Thyroid gland (tissue), 4 donors: ENCODE results near the gene EPC1. TPM values are rescaled to one million over a fixed set of nuclear protein-coding genes. Genes with fewer than 3 reads are reported as not detected.

Experiments used
- DNase-seq, 2 donors: peaks; one replicate each; pipeline ENCODE4 v3.0.0-alpha.2; 2019
- H3K27ac ChIP-seq, 3 donors: fragments of 200-600 bp; sonication (generic); 1 replicate in 2 of 3; 2 replicates in 1 of 3; pipeline ENCODE4 v1.5.1; 2016 to 2019; ENCODE audit warnings: mild to moderate bottlenecking in 1 of 3, moderate library complexity in 1 of 3
- H3K27me3 ChIP-seq: fragments of 200-600 bp; sonication (generic); one replicate; pipeline ENCODE4 v1.5.1; 2019
- H3K36me3 ChIP-seq, 2 donors: fragments of 200-600 bp; sonication (generic); one replicate each; pipeline ENCODE4 v1.5.1; 2016 to 2019
- H3K4me1 ChIP-seq, 2 donors: fragments of 200-600 bp; sonication (generic); one replicate each; pipeline ENCODE4 v1.5.1; 2017 to 2019
- H3K4me3 ChIP-seq, 3 donors: fragments of 200-600 bp; sonication (generic); replicated peaks in 1 of 3; 1 replicate in 2 of 3; 2 replicates in 1 of 3; pipeline ENCODE4 v1.5.1; 2016; ENCODE audit warnings: mild to moderate bottlenecking in 1 of 3
- H3K9me3 ChIP-seq: fragments of 200-600 bp; sonication (generic); one replicate; pipeline ENCODE4 v1.5.1; 2017
- CTCF ChIP-seq, 6 experiments: fragments of 200-600 bp in 3 of 6; fragments of 450-650 bp in 3 of 6; sonication (generic) in 3 of 6; IDR thresholded peaks; one replicate each; pipeline ENCODE4 v1.5.1; 2016 to 2019; ENCODE audit warnings: antibody characterized with exemption in 6 of 6, mild to moderate bottlenecking in 2 of 6, inconsistent platforms in 1 of 6, moderate library complexity in 1 of 6
- POLR2A ChIP-seq, 2 donors: fragments of 450-650 bp; IDR thresholded peaks; one replicate each; pipeline ENCODE4 v1.6.1; 2017; ENCODE audit warnings: antibody characterized with exemption in 2 of 2, mild to moderate bottlenecking in 2 of 2, moderate library complexity in 1 of 2
- WGBS, 2 donors: methylation state at CpG; one replicate each; pipeline ENCODE4 v1.1.5; 2017; 5-methylcytosine and 5-hydroxymethylcytosine counted together
- intact Hi-C: fragments of 100-400 bp; cut with DNase I; formaldehyde crosslinking; loops from one replicate; pipeline ENCODE4 v1.15.1; 2023
- total RNA-seq, 4 donors: library from RNA; depleted of rRNA; stranded (reverse); fragments of >200 nt; gene quantifications; one replicate each; pipeline ENCODE4 v1.2.3, GENCODE V29; 2016

The EPC1 gene
- total RNA-seq, 4 donors from 2014 or later = 60.0 to 83.4 (median 69.0) TPM

DNA sequence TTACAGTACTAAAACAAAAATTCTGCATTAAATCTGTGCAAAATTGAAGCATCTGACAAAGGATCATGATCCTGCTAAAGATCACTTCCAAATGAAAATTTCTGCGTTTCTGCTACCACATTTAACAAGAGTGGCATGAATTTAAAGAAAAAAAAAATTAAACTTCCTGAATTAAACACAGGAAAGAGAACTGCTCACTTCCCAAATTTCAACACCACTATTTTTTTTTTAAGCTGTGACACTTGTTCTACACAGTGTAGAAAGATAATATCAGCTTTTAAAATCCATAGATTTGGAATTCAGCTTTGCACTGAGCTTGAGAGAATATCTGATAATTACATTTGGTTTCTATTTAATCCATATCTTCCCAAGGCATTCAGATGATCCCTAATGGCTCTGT, 73.6 kb downstream of the EPC1 start:
- no peak for DNase-seq
- WGBS, 2 donors = 69 to 81% methylated on average over 1 of the region's 1 CpG
- Histone ChIP-seq H3K4me1 (no peaks in the 10 kb centered on the region), H3K9me3 (no peaks in the 10 kb centered on the region), H3K27me3 (no peaks in the 10 kb centered on the region), H3K36me3 (peaks cover 25 to 40% of the 10 kb centered on the region in 2 donors), H3K27ac (no peak overlapping the region), H3K4me3 (no peak overlapping the region)
- intact Hi-C loops = no loop called here
- TF ChIP-seq CTCF (IDR thresholded peaks at IDR 0.05) (no peak), POLR2A (IDR thresholded peaks at IDR 0.05) (no peak)

DNA sequence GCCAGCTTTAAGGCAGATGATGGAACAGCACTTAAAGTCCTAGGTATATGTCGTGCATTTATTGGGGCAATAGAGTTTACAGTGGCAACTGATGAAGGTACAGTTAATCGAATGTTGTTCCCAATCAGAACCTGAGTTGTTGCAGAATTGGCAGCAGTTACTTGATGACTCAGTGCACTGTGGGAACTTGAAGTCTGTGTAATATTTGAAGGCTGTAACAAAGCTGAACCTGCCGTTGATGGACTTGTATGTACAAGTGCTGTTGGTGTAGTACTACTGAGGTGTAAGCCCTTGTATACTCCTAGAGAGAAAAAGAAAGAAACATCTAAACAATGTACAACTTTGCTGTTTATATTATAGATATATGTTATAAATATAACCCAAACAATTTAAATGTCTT, 75.3 kb downstream of the EPC1 start:
- H3K4me1 ChIP-seq = no peaks in the 10 kb centered on the region
- H3K27ac ChIP-seq = no peak overlapping the region
- 90 to 96% methylated on average over 3 of the region's 3 CpGs for WGBS, 2 donors
- H3K27me3 ChIP-seq = no peaks in the 10 kb centered on the region
- H3K4me3 ChIP-seq = no peak overlapping the region
- H3K36me3 ChIP-seq = peaks cover 29 to 53% of the 10 kb centered on the region in 2 donors
- H3K9me3 ChIP-seq = no peaks in the 10 kb centered on the region
- no peak for DNase-seq
- TF ChIP-seq POLR2A (IDR thresholded peaks at IDR 0.05) (no peak), CTCF (IDR thresholded peaks at IDR 0.05) (no peak)
- intact Hi-C loops = no loop called here

DNA sequence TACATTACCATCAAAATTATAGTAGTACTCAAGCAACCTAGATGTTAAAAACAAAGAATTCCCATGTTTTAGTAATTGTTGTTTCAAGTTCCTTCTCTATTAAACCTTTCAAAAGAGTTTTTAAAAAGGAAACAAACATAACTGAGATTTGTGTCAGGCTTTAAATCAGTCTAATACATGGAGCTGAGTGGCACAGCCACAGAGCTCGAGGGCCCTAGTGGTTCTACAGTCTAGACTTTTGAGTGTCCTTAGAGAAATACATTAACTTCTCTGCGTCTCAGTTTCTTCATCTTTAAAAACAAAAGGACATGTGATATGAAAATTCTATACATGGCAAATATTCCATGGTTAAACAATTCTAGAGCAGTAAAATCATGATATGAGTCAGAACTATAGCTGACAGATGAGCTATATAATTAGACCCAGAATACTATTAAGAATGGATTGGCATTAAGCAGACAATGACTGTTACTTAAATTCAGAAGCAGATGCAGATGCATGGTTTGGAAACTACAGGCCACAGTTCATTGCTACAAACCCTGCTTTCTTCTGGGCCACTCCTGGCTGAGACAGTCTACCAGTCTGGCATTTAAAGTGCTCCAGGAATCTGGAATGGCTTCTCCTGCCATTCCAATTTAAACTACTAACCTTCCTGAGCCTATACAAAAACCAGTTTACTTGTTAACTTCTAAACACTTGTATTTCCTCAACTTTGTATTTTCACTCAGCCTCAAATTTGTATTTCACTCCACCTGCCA, 77.4 kb downstream of the EPC1 start:
- Histone ChIP-seq H3K27ac (no peak overlapping the region), H3K27me3 (no peaks in the 10 kb centered on the region), H3K4me3 (no peak overlapping the region), H3K36me3 (peaks cover 29 to 53% of the 10 kb centered on the region in 2 donors), H3K4me1 (no peaks in the 10 kb centered on the region), H3K9me3 (no peaks in the 10 kb centered on the region)
- no peak for DNase-seq
- intact Hi-C loops = no loop called here
- no peak for TF ChIP-seq POLR2A (IDR thresholded peaks at IDR 0.05)
- no peak for TF ChIP-seq CTCF (IDR thresholded peaks at IDR 0.05)
- 63 to 79% methylated on average over 2 of the region's 2 CpGs for WGBS, 2 donors

DNA sequence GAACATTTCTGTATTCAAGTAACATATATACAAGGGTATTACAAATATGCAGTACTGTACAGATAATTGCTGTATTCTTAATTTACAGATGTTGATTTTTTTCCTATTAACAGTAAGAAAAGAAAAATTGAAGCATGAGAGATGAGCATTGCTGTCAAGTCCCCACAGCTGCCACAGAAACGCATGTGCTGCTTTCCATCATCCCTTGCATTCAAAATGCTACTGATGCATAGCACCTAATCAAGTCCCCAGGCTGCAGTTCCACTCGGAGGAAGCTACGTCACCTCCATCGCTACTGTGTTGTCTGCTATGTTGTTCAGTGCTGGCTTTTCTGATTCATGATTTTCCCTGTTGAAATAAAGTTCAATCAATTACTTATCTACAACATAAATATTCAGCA, 78.2 kb downstream of the EPC1 start:
- WGBS, 2 donors = 85 to 87% methylated on average over 4 of the region's 4 CpGs

More for the DNA sequence above, 78.2 kb downstream of the EPC1 start:
- TF ChIP-seq POLR2A (IDR thresholded peaks at IDR 0.05) (no peak), CTCF (IDR thresholded peaks at IDR 0.05) (no peak)
- Histone ChIP-seq H3K27ac (no peak overlapping the region), H3K9me3 (no peaks in the 10 kb centered on the region), H3K36me3 (peaks cover 29 to 53% of the 10 kb centered on the region in 2 donors), H3K27me3 (no peaks in the 10 kb centered on the region), H3K4me3 (no peak overlapping the region), H3K4me1 (no peaks in the 10 kb centered on the region)
- intact Hi-C loops = no loop called here
- DNase-seq = no peak
